HG03095 (cell line): ENCODE results near the gene PCTP.

Experiments
- ATAC-seq: cut with Tn5 transposase; IDR thresholded peaks from one replicate; pipeline ENCODE4 v1.9.1; 2021; ENCODE audit warnings: moderate library complexity; ENCODE audit not compliant: unreplicated experiment

The PCTP gene

DNA sequence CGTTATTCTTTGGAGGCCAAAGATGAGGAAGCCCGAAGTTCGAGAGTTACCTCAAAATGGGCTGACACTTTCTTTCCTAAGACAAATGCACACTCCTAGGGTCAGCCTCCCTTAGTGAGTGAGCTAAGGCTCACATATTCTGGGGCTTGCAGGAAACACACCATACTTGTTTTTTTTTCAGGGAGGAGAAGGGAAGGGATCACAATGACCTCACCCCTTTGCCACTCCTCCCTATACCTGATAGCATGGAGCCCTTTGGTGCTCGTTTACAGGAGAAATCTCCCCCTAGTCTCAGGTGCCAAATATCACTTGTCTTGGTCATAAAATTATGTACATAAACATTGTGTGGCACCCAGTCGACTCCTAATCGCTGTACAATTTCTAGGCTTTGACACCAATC lies 23.6 kb upstream of the PCTP start:
- no peak for ATAC-seq

- ATAC-seq, result no peak
Measured at GRCh38 chr17:55727920-55728319, 22.9 kb upstream of the PCTP start.

DNA sequence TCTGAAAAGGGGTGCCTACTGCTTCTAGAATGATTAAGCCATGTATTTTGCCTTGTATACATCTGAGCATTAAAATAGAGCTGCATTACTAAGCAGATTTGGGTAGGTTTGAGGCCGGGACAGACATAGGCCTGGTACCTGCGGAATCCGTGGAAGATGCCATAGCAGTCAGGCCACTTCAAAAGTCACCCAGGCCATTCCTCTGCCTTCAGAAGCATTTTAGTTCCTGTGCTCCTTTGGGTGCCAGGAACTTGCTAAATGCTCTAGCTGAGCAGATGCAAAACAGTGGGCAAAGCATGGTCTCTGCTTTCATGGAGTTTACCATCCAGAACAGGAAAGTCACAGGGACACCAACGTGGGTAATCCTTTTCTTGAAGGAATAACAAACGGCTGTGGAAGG lies 22.5 kb upstream of the PCTP start:
- no peak for ATAC-seq

DNA sequence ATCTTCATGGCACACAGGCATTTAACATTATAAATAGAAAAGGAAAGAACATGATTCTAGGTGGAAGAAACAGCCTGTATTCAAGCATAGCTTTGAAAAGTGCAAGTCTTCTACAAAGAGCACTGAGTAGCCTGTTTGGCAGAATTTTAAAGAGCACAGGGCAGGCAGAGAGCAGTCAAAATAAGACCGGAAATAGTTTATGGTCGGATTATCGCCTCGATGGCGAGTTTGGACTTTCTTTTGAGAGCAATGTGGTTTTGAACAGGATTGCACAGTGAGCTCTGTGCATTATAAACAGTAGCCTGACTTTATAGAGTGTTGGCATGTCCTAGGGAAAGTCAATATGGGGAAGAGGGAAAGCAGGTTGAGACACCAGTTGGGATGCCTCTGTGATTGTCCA lies 22.0 kb upstream of the PCTP start:
- ATAC-seq, result no peak

GRCh38 chr17:55729484-55729883 lies 21.4 kb upstream of the PCTP start:
- no peak for ATAC-seq

DNA sequence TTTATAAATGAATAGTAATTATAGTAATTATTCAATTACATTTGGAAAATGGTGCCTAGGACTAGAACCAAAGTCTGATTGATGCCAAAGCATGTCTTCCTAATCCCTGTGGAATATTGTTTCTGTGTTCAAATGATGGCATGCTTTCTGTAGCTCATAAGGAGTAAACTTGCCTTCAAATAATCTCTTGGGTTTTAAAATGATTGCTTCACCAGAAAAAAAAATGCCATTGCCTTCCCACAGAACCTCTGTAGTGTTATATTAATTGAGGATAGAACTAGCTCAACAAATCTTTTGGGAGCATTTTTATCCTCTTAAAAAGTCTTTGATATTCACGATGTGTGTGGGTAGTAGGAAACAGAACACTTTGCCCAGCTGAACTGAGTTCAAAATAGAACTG lies 20.5 kb upstream of the PCTP start:
- ATAC-seq, result no peak

GRCh38 chr17:55730808-55731207 lies 20.0 kb upstream of the PCTP start:
- ATAC-seq, result no peak

DNA sequence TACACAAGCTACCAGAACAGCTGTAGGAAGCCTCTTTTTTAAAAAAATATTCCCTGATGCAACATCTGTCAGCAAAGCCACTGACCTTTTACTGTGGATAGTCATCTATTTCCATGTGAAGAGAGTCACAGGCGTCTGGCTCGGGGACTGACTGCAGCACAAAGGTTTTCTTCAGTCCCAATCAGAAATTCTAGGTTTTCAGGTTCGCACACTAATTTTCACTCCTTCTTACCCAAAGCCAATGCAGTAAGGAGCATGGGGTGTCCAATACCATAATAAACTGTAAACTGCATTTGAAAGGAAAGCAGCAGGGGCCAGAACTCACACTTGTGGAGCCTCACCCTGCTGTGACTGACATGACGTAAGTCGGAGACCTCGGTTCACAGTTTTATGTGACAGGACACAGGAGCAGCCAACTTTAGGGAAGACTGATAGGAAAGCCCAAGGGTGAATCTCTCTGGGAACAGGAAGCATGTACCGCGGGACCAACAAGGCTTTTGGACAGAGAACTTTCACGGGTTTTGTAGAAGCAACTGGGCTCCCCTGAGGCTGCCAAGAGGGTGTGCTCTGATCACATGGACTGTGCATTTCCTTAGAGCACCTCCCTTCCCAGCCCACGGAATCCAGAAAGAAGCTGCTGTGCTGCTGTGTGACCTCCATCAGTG lies 19.1 kb upstream of the PCTP start:
- no peak for ATAC-seq

- ATAC-seq, result no peak
Measured at GRCh38 chr17:55734128-55734781, 16.6 kb upstream of the PCTP start.

DNA sequence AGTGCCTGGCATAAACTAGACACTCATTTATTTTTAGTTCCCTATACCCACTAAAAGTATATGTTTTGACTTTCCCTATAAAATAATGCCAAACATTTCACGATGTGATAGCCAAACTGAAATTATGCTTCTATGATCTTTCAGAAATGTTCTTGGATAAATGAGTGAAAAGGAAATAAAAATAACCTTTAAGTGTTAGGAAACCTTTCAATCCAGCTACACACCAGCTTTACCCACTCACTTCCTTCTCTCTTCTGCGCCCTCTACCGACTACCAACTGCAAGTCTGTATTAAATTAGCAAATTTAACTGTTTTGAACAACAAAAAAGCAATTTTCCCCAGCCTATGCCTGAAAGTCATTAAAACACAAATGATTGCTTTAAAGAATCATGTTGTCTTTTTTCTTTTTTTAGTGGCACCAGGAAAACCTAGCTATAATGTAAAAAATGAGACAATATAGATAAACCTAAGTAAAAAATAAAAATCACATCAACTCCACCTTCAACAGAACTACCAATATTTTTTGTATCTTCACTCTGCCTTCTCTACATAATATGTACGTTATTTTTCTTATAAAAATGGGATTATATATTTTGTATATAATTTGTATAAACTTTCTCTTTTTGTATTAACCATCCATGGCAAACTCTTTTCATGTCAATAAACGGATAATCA lies 15.0 kb upstream of the PCTP start:
- no peak for ATAC-seq

GRCh38 chr17:55737976-55738501 lies 12.8 kb upstream of the PCTP start:
- no peak for ATAC-seq

DNA sequence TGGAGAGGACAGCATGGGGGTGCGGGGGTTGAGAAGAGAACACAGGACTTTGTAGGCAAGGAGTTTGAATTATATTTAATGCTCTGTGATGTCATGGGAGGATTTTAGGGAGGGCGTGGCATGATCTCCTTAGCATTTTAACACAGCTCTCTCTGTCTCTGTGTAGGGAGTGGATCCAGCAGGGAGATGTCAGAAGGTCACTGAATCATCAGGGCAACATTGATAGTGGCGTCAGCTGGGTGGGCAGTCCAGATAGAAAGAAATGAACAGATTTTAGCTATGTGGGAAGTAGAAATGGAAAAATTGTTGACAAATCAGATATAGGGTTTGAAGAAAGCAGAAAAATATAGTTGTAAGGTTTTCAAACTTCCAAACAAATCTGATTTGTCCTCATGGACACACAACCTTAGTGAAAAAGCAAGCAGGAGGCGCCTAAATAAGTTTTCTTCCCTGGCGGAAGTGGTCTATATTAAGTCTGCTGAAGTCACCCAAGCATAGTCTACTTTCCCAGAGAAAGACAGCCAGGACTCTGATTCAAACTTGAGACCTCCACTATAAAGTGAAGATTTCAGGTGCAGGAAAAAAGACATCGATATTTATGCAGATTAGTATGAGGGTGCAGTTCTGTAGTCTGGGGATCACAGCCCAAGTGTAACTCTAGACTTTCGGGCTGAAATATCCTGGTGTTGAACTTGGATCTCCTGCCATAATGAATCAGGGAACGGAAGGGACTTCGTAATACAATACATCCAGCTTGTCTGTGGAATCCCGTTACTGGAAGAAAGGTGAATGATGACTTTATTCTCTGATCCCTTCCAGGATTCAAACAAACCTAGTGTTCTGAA lies 10.1 kb upstream of the PCTP start:
- no peak for ATAC-seq

DNA sequence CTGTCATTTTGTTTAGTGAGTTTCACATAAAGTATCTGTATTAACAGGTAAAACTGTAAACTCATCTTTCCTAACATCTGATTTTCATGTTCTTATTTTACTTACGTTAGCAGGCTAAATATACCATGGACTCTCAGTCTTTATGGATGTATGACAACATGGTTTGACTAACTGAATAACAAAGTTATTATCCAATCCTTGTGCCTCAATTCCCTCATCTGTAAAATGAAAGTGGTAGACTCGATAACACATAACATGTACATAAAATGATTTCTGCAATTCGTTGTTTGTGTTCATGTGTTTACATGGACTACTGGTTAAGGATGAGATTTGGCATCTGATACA lies 9.5 kb upstream of the PCTP start:
- no peak for ATAC-seq

- peak; percentile 51 for ATAC-seq
Measured at GRCh38 chr17:55742272-55743102, 8.4 kb upstream of the PCTP start.

DNA sequence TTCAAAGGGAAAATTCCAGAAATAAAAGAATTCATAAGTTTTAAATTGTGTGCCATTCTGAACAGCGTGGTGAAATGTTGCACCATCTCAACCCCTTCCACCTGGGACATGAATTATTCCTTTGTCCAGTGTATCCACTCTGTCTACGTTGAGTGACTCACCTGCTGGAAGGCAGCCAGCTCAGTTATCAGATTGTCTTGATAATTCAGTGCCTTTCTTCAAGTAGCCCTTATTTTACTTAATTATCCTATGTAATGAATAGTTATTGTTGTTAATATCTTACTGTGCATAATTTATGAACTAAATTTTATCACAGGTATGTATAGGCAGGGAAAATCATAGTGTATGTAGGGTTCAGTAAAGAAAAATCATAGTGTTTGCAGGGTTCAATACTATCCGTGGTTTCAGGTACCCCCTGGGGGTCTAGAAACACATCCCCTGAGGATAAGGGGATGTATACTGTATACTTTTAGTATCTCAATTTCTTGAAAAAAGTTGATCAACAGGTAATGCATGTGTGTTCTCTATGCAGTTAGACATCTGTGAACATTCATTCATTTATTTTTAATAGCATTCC lies 7.7 kb upstream of the PCTP start:
- ATAC-seq, result peak; percentile 22

- no peak for ATAC-seq
Measured at GRCh38 chr17:55745258-55745657, 5.6 kb upstream of the PCTP start.

- no peak for ATAC-seq
Measured at GRCh38 chr17:55746466-55746865, 4.4 kb upstream of the PCTP start.

GRCh38 chr17:55747209-55747608 lies 3.6 kb upstream of the PCTP start:
- no peak for ATAC-seq

- no peak for ATAC-seq
Measured at GRCh38 chr17:55748841-55749240, 2.0 kb upstream of the PCTP start.

DNA sequence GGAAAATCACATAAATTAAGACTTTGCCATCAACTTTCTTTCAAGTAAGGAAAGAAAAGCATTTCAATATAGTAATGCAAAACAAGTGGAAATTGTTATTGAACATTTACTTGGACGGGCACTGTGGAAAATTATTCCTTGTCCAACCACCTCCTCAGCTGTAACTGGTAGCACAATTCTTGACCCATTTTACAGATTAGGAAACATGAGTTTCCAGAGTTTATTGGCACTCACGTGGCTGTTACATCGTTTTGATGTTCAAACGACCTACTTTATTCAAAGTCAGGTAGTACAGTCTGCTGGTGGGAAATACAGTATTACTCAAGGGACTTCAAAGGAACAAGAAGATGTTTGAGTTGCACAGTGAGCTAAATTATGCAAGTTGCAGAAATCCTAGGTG lies 866 bp upstream of the PCTP start:
- ATAC-seq, result no peak
